ENCODE results near the gene SLC5A9.

DNA sequence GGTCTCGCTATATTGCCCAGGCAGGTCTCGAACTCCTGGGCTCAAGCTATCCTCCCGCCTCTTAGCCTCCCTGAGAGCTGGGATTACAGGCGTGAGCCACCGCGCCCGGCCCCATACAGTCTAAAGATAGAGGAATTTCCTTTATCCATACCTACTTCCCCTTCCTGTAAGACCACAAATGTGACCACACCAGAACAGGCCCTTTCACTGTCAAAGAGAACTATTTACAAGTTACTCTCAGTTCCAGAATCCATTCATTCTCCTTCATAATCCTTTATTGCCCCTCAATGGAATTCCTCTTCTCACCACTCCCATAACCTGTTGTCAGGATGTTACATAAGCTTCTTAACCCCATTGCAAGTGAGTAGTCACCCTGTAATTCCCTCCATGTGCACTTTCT, 26.3 kb upstream of the SLC5A9 start:
- TF ChIP-seq, protein P1, sequence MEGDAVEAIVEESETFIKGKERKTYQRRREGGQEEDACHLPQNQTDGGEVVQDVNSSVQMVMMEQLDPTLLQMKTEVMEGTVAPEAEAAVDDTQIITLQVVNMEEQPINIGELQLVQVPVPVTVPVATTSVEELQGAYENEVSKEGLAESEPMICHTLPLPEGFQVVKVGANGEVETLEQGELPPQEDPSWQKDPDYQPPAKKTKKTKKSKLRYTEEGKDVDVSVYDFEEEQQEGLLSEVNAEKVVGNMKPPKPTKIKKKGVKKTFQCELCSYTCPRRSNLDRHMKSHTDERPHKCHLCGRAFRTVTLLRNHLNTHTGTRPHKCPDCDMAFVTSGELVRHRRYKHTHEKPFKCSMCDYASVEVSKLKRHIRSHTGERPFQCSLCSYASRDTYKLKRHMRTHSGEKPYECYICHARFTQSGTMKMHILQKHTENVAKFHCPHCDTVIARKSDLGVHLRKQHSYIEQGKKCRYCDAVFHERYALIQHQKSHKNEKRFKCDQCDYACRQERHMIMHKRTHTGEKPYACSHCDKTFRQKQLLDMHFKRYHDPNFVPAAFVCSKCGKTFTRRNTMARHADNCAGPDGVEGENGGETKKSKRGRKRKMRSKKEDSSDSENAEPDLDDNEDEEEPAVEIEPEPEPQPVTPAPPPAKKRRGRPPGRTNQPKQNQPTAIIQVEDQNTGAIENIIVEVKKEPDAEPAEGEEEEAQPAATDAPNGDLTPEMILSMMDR (optimal IDR thresholded peaks at IDR 0.05 in 1 of 3, IDR thresholded peaks at IDR 0.05 in 1 of 3, conservative IDR thresholded peaks at IDR 0.05 in 1 of 3; ENCODE audit: extremely low read depth in 1 of 3, insufficient read depth in 2 of 3, low read length in 3 of 3): no peak
- TF ChIP-seq EZH2 (IDR thresholded peaks at IDR 0.05; ENCODE audit: low read length): no peak
